Femur (tissue), 1 donor: ENCODE data around the gene BTBD9.

Experiments
- DNase-seq: peaks from one replicate; pipeline ENCODE4 v3.0.0-alpha.2; 2017

BTBD9 gene

DNA sequence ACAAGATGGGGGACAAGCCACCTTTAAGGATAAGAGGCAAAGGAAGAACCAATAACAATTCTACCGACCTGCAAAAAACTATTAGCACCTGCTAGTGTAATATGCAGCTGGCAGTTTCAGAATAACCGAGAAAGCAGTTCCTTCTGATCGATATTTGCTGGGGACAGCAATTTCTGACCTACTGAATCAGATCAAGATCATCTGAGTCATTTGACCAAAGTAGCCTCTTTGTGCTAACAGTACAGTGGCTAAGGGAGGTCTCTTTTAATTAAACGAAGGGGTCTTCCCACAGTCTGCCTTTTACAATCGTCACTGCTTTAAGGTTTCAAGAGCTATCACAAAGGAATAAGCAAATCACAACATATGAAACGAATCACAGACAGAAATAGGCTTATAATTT is 318.9 kb downstream of the BTBD9 start:
- DNase-seq: no peak

DNA sequence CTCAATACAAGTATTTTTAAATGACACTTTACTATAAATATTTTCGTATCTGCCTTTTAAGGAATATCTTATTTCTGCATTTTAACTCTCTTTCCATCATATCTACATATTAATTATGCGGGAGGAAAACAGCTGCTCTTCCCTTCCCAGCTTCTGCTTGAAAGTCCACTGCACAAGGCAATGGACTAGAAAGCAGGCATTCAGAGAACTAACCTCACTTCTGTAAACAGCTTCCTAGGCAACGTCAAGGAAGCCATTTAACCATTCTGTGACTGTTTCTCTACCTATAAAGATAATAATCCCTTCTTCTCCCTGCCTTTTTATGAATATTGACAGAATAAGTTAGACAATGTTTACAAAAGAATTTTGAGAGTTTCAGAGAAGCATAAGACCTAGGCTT is 319.4 kb downstream of the BTBD9 start:
- DNase-seq: no peak

DNA sequence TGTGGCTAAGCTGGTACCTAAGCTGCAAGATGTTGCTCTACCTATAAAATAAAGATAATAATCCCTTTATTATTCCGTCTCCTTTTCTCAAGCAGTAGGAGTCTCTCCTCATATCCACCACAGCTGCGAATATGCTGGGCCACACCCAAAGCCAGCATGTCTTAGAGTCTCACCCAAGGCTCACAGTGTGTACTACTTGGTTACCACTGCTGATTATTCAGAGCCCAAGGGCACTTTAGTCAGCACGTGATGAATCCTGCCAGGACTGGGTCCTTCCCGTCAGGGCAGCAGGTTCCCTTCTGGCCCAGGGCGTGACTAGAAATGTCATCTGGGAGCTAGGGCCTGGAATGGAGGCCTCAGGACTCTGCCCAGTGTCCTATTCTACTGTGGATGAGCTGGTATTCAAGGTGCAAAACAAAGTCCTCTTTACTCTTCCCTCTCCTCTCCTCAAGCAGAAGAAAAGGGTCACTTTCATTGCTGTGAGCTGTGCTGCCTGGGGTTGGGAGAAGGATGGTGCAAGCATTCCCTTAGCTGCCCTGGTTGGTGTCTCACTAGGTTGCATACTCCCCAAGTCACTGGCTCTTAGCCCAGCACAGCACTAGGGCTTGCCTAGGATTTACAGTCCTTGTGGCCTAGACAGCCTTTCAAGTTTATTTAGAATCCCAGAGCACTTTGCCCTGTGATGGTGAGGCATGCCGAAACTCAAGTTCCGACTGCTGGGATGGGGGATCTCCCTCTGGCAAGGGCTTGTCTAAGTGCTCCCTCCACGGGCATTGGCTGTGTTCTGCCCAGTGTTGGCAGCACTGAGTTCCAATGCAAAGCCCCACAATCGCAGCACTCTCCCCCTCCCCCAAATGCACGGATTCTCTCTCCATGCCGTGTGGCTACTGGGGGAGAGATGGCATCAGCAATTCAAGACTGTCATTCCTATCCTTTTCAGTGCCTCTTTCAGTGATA is 320.2 kb downstream of the BTBD9 start:
- no peak for DNase-seq

DNA sequence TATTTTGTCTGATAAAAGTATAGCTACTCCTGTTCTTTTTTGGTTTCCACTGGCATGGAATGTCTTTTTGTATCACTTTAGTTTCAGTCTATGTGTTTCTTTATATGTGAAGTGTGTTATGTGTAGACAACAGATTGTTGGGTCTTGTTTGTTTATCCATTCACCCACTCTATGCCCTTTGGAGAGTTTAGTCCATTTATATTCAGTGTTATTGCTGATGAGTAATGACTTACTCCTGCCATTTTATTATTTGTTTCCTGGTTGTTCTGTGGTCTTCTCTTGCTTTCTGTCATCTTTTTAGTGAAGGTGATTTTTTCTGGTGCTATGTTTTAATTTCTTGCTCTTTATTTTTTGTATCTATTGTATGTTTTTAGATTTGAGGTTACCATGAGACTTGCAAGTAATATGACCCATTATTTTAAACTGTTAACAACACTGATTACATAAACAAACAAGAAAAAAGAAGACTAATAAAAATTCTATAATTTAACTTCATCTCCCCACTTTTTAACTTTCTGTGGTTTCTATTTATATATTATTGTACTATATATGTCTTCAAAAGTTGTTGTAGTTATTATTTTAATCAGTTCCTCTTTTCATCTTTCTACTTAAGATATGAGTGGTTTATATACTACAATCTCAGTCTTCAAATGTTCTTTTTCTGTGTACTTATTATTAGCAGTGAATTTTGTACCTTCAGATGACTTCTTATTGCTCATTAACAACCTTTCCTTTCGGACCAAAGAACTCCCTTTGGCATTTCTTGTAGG is 323.4 kb downstream of the BTBD9 start:
- no peak for DNase-seq

DNA sequence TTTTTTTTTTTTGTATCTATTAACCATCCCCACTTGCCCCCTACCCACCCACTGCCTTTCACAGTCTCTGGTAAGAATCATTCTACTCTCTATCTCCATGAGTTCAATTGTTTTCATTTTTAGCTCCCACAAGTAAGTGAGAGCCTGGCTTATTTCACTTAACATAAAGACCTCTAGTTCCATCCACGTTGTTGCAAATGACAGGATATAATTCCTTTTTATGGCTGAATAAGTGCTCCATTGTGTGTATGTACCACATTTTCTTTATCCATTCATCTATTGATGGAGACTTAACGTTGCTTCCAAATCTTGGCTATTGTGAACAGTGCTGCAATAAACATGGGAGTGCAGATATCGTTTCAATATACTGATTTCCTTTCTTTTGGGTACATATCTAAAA is 328.5 kb downstream of the BTBD9 start:
- DNase-seq: no peak

DNA sequence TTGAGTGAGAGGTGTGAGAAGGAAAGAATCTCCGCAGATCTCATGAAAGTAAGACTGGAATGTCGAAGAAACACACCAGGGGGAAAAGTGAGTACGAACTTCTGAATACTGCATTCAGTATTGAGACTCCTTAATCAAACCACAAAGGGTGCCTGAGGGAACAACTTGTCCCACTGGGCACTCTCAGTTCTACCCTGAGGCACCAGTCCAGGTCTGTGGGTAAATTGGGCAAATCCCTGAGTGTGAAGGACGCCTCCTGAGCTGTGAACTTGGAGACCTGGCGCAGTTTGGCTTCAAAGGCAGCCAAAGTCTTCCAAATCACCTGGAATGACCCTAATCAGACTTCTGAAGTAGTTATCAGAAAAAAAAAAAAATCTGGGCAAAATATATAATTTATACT is 329.7 kb downstream of the BTBD9 start:
- no peak for DNase-seq

DNA sequence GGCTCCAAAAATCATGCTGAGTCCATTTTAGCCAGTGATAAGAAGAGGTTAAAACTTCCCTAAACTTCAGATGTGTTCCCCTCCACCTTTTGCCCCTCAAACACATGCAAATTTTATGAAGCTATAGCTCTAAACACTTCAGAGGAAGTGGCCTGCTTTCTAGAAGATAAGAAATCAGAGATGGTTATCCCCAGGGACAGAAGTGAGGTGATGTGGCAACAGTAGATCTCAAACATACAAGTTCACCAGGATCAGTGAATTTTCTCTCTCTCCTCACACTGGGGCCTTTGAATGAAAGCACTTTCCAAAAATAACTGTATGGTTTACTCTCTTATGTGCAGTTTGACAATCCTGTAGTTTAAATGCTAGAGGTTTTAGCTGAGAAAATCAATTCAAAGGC is 332.0 kb downstream of the BTBD9 start:
- DNase-seq: no peak

DNA sequence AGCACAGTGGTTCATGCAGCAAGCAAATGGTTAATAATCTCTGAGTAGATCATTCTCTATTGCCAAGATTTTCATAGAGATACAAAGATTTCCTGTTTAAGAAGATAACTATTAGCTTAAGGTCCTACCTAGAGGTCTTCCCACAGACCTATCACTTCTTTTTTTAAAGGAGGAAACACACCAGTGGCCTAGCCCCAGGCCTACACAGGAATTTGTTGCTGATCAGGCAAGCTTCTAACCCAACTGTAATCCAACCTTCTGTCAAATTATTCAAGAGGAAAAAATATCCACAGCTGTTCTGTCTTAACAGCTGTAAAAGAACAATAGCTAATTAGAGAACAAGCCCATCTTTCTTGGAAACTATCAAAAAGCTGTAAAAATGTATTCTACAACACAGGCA is 332.8 kb downstream of the BTBD9 start:
- no peak for DNase-seq

DNA sequence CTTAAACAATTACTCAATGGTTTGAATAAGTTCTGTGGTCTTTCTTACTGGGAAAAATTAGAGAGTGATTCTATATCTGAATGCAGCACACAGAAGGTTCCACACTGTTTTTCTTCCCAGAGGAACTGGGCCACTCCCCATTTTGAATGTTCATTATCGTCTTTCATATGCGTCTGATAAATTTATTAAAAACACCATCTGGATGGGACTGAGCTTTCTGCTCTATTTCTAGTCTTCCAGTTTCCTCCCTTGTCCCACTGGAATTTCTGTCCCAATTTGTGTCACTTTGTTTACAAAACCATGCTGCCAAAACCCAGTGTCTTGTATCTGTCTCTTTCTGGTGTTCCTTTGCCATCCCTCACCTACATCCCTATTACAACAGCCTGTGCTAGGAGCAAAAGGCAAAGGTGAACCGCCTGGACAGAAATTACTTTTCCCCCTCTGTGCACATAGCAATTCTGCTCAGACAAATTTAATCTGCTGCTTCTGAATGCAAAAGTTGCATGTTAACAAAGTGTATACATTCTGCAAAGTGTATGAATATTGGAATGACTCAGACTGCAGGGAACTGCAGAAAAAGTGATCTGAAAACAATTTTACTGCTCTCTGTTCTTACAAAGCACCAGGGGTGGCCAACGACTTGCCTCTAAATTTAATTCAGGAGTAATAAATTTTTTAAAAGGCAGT is 333.6 kb downstream of the BTBD9 start:
- DNase-seq: no peak

DNA sequence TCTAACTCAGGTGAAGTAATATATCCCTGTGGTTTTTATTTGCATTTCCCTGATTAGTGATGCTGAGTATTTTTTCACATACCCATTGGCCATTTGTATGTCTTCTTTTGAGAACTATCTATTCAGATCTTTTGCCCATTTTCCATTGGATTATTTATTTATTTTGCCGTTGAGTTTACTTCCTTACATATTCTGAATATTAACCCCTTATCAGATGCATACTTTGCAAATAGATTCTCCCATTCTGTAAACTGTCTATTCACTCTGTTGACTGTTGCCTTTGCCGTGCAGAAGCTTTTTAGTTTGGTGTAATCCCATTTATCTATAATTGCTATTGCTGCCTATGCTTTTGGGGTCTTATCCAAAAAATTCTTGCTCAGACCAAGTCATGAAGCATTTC is 336.9 kb downstream of the BTBD9 start:
- no peak for DNase-seq

DNA sequence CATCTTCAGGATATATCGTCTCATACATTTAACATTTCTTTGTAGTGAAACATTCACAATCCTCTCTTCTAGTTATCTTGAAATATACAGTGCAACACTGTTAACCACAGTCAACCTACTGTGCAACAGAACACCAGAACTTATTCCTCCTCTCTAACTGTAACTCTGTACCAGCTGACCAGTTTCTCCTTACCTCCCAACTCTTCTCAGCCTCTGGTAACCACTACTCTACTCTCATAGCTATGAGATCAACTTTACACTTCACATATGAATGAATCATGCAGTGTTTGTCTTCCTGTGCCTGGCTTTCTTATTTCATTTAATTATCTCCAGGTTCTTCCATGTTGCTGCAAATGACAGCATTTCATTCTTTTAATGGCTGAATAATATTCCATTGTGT is 337.6 kb downstream of the BTBD9 start:
- no peak for DNase-seq

DNA sequence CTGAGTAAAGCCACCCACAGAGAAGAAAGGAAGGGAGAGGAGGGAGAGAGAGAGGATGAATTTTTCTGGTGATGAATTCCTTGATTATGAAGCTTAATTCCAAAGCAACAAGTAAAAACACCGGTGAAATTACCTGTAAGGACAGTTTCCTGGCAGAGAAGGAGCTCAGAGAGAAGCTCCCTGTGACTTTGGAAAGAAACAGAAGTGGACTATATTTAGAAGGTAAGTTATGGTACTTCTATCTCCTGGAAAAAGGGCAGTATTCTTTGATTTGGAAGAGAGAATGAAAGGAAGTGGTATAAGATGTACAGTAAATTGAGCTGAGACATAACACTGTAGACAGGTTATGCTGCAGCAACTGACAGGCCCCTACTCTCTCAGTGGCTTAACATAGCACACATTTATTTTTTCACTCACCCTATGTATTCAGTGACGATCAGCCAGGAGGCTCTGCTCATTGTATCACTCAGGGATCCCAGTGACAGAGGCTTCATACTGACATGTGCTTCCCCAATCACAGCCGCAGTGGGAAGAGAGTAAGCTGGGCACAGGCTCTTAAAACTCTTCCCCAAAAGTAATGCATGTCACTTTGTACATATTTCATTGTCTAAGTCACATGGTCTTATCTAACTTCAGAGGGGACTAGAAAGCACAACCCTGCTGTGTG is 349.5 kb downstream of the BTBD9 start:
- no peak for DNase-seq

DNA sequence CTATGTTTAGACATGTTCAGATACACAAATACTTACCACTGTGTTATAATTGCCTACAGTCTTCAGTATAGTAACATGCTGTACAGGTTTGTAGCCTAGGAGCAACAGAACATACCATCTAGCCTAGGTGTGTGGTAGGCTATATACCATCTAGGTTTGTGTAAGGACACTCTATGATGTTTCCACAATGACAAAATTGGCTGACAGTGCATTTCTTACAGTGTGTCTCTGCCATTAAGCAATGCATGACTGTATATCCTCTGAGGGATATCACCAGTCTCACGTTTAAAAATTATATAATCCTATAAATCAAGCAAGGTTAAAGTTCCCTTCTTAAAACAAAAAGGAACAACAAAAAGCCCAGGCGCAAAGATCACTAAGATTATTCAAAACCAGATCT is 352.2 kb downstream of the BTBD9 start:
- DNase-seq: no peak

DNA sequence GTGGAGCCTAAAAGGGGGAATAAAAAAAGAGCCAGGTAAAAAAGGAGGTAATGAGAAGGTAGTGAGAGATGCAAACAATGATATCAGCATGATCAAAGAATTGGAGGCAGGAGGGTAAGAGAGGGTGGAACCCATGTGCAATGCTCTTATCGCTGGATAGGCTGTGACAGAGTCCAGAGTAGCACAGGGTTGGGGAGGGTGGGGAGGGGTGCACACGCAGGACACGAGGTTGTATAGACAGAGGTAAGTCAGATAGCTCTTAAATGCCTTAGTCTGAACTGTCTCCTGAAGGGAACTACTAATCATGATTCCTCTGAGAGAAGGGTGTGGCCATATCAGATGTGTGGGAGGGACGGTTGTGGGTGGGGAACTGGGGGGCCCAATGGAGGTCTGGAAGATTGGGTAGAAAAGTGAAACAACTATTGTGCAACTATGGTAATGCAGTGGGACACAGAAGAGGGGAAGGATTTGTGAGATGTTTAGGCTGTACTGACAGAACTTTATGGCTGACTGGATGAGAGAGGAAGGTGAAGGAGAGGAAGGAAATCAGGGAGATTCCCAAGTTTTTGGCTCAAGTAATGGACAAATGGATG is 354.8 kb downstream of the BTBD9 start:
- DNase-seq: no peak

DNA sequence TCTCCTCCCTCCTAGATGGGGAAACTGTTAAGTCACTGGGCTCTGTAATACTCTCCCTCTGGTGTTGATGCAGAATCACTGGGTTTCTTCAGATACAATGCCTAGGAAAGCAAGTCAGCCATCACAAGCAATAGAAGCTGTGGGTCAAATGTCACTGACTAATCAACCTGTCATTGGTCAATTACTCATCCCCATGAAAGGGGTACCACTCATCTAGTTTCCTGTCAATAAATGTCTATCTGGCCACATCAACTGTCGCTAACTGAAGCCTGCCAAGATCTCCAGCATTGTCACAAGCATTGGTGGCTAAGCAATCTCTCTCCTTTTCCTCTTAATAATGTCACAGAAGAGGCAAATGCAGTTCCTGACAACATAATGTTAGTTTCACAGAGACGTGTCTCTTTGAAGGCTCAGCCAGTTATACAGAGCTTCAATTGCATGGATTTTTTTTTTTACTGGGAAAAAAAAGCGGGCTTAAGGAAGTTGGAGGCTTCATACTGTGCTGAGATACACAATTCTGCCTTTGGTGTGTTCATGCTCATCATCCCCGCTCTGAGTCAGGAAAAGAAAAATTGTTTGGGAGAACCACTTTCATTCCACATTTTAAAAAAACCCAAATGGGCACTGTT is 355.9 kb downstream of the BTBD9 start:
- DNase-seq: no peak

DNA sequence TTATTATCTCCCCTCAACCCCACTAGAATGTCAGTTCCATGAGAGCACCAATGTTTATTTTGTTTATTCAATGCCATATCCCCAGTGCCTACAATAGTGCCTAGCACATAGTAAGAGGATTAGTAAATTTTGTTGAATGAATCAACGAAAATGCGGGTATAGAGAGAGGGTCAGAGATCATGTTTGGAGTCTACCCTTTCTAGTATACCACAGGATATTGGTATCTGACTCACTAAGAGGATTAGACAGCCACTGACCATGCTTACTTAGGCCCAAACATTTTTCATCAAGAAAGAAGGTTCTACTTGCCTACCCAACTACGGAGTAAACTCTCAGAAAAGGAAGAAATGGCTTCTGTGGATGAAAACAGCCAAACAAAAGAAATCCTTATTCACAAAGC is 356.8 kb downstream of the BTBD9 start:
- DNase-seq: no peak

DNA sequence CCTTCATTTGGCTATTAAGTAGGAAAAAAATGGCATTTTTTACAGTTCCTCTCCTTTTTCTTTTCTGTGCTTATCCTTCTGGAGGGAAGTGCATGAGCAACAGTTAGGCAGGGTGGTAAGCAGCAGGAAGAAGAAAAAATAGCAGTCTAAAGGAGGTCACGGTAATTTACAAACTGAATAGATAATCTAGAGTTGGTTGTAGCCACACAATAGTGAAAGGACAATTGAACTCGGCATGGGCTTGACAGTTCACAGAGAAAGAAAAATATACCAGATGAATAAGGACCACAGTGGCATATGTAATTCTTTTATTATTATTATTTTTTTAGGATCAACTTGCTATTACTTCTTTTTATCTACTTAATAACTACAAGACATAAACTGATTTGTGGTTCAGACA is 358.6 kb downstream of the BTBD9 start:
- no peak for DNase-seq

DNA sequence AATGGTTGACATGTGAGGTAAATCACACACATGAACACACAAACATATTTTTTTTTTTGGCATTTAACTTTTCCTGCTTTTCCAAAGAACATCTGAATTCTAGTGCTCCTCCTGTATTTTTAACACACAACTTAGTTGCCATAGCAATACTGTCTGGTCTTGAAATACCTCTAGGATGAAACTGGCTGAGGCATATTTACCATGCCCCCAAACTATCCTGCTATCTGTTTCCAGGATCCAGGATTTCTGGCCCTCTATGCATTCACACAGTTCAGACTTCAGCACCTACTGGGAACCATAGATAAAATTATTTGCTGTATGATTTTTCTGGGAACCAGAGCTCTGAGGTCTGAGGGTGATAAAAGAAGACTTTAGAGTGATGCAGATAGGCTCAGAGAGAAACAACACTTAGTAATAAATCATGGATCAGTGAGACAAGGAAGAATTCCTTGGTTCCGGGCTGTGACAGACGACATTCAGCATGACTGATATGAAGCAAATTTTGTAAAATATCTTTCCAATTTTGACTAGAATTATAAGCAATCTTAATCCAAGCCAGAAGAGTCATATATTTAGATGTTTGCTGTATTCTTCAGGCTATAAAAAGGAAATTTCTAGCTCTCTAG is 359.7 kb downstream of the BTBD9 start:
- DNase-seq: no peak

DNA sequence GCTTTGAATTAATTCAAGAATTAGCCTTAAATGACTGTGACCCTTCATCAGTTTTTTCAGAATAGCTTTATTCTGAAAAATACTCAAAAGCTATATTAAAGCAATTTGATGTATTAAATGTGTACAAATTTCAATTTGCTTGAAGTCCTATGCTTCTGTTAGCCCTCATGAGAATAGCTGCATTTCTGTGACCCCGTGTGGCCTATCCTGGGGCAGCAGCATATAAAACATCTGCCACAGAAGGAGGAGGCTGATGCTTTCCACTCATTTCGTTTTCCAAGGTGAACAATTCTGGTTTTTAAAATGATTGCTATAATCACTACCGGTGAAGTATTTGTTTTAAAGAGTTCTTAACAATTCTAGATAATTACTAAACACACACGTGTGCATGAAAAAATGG is 360.3 kb downstream of the BTBD9 start:
- DNase-seq: no peak

DNA sequence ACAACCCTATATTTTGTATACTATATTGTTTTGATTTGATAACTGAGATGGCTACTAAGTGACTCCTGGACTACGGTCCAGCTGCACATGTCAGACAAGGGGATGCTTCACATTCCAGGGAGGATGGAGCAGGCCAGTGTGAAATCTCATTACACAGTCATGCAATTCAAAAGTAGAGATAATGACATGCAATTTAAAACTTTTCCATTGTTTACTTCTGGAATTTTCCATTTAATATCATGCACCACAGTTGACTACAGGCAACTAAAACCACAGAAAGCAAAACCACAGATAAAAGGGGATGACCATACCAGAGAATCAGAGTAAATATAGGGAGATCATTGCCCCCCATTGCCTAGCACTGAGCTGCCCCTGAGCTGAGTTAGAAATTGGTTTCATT is 366.4 kb downstream of the BTBD9 start:
- DNase-seq: no peak

DNA sequence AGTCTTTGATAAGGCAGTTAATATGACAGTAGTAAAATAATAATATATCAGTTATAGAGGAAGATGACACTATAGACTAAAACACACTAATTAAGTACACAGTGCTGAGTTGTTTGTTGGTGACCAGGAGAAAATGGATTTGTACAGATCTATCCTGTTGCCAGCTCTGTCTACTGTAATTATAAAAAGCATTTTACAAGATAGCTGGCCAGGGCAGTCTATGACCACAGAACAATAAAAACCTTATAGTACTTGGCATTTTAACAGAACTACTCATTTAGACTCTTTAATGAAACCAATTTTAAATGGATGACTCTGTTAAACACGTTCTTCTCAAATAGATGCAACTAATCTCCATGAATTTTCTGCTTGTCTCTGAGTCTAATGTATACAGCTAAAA is 367.5 kb downstream of the BTBD9 start:
- no peak for DNase-seq

DNA sequence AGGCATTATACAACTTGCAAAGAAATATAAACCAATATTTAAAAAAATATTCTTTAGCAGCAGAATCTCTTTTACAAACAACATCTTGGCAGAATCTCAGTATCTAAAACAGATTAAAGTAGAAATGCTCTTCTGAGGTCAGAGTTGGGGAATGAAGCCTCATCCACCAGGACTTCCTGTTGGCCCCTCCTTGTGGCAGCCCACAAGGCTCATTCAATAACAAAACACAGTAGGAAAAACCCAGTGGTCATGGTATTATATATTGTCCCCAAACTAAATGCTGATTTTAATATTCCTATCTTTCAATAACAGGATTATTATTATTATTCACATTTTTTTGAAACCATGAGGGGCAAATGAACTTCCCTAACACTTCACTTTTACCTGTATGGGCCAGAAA is 368.6 kb downstream of the BTBD9 start:
- DNase-seq: no peak
